ENCODE results near the gene CLDN6. TPM values are rescaled to one million over a fixed set of nuclear protein-coding genes. Genes with fewer than 3 reads are reported as not detected.

Gene CLDN6
- total and polyA plus RNA-seq, 2 of the 13 experiments (the other 11 are each of a cell fraction or from before 2014, with no cell fraction given), result 5.9 to 7.6 TPM

- TF ChIP-seq SMYD3 (CRISPR knock-in tag; IDR thresholded peaks at IDR 0.05), result 0 out of 2 replicates have a peak, but pooled peaks have one; percentile 28
- peak; percentile 0; the same call in 1 of the 2 replicates for TF ChIP-seq ZNF709 (CRISPR knock-in tag; IDR thresholded peaks at IDR 0.05)
- no peak for TF ChIP-seq MATR3 (CRISPR knock-in tag; IDR thresholded peaks at IDR 0.05)
- TF ChIP-seq PPARG (CRISPR knock-in tag; conservative IDR thresholded peaks at IDR 0.05), result no peak
- TF ChIP-seq NCOA5 (CRISPR knock-in tag; IDR thresholded peaks at IDR 0.05), result no peak
- no peak for TF ChIP-seq ZNF441 (CRISPR knock-in tag; IDR thresholded peaks at IDR 0.05; ENCODE audit: borderline replicate concordance)
- 0 out of 2 replicates have a peak, but pooled peaks have one; percentile 12 for TF ChIP-seq HNF4A (CRISPR knock-in tag; IDR thresholded peaks at IDR 0.05)
- TF ChIP-seq ZNF33B (CRISPR knock-in tag; IDR thresholded peaks at IDR 0.05), result no peak
- TF ChIP-seq MED8 (CRISPR knock-in tag; IDR thresholded peaks at IDR 0.05; ENCODE audit: insufficient replicate concordance), result no peak
- 0 out of 2 replicates have a peak, but pooled peaks have one; percentile 8 for TF ChIP-seq MYPOP (CRISPR knock-in tag; IDR thresholded peaks at IDR 0.05)
- TF ChIP-seq ZMAT5 (CRISPR knock-in tag; IDR thresholded peaks at IDR 0.05; ENCODE audit: borderline replicate concordance, low read depth), result no peak
- TF ChIP-seq ZNF234 (CRISPR knock-in tag; conservative IDR thresholded peaks at IDR 0.05), result 0 out of 2 replicates have a peak, but pooled peaks have one; percentile 51
- TF ChIP-seq MTF1 (CRISPR knock-in tag; IDR thresholded peaks at IDR 0.05), result no peak
- no peak for TF ChIP-seq ZNF260 (CRISPR knock-in tag; IDR thresholded peaks at IDR 0.05; ENCODE audit: borderline replicate concordance, low read depth)
- TF ChIP-seq ZNF784 (CRISPR knock-in tag; IDR thresholded peaks at IDR 0.05; ENCODE audit: borderline replicate concordance), result peak; percentile 85
- no peak for TF ChIP-seq ZNF720 (CRISPR knock-in tag; IDR thresholded peaks at IDR 0.05)
- TF ChIP-seq ZBTB20 (CRISPR knock-in tag; IDR thresholded peaks at IDR 0.05; ENCODE audit: borderline replicate concordance, low read depth), result peak; percentile 61; the same call in 1 of the 2 replicates
- TF ChIP-seq ARID5B (CRISPR knock-in tag; IDR thresholded peaks at IDR 0.05), result peak; percentile 78
- TF ChIP-seq DMTF1 (CRISPR knock-in tag; IDR thresholded peaks at IDR 0.05), result no peak
Measured at GRCh38 chr16:3020604-3021448, 2.8 kb upstream of the CLDN6 start (continued).
